Measurements from ENCODE around the gene CDON.

DNA sequence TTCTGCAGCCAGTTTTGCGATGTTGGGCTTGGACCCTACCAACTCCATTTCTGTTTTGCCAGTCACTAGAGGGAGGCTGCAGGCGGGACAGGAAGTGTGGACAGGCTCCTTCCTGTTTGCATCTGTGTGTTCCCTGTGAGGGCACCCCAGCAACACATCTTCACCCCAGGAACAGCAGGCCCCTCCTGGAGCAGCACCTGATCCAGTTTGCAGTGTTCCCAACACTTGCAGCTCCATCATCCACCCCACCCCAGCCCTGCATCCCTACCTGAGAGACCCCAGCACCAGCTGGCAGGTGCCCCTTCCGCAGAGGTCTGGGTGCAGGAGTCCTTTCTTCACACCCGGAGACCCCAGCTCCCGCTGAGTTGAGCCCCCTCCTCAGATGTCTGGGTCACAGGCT, 124.2 kb downstream of the CDON start:
- TF ChIP-seq, protein P1, sequence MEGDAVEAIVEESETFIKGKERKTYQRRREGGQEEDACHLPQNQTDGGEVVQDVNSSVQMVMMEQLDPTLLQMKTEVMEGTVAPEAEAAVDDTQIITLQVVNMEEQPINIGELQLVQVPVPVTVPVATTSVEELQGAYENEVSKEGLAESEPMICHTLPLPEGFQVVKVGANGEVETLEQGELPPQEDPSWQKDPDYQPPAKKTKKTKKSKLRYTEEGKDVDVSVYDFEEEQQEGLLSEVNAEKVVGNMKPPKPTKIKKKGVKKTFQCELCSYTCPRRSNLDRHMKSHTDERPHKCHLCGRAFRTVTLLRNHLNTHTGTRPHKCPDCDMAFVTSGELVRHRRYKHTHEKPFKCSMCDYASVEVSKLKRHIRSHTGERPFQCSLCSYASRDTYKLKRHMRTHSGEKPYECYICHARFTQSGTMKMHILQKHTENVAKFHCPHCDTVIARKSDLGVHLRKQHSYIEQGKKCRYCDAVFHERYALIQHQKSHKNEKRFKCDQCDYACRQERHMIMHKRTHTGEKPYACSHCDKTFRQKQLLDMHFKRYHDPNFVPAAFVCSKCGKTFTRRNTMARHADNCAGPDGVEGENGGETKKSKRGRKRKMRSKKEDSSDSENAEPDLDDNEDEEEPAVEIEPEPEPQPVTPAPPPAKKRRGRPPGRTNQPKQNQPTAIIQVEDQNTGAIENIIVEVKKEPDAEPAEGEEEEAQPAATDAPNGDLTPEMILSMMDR (conservative IDR thresholded peaks at IDR 0.05), result no peak
- TF ChIP-seq ZFX (IDR thresholded peaks at IDR 0.05), result no peak
